Hepatocyte (in vitro differentiated cells): ENCODE data around the gene TSPYL1. TPM values are rescaled to one million over a fixed set of nuclear protein-coding genes. Genes with fewer than 3 reads are reported as not detected.

Experiments
- DNase-seq: peaks from one replicate; pipeline ENCODE4 v3.0.0-alpha.2; 2016; ENCODE audit warnings: low spot score
- H2AFZ ChIP-seq: fragments of 200-600 bp; sonication (generic); 2 replicates; pipeline ENCODE4 v1.6.0; 2016; ENCODE audit warnings: antibody characterized with exemption, mild to moderate bottlenecking
- H3K27ac ChIP-seq: fragments of 200-600 bp; sonication (generic); 2 replicates; pipeline ENCODE4 v1.5.1; 2016; ENCODE audit warnings: mild to moderate bottlenecking
- H3K27me3 ChIP-seq: fragments of 200-600 bp; sonication (generic); 2 replicates; pipeline ENCODE4 v1.6.1; 2016
- H3K36me3 ChIP-seq: fragments of 200-600 bp; sonication (generic); replicated peaks from 2 replicates; pipeline ENCODE4 v1.5.1; 2016; ENCODE audit warnings: low read depth; ENCODE audit not compliant: insufficient read depth
- H3K4me1 ChIP-seq: fragments of 200-600 bp; sonication (generic); 2 replicates; pipeline ENCODE4 v1.5.1; 2016; ENCODE audit warnings: mild to moderate bottlenecking, moderate library complexity; ENCODE audit not compliant: insufficient read depth
- H3K4me2 ChIP-seq: fragments of 200-600 bp; sonication (generic); 2 replicates; pipeline ENCODE4 v1.6.0; 2016
- H3K4me3 ChIP-seq: fragments of 200-600 bp; sonication (generic); 2 replicates; pipeline ENCODE4 v1.5.1; 2016; ENCODE audit warnings: mild to moderate bottlenecking
- H3K79me2 ChIP-seq: fragments of 200-600 bp; sonication (generic); 2 replicates; pipeline ENCODE4 v1.6.0; 2017; ENCODE audit warnings: mild to moderate bottlenecking
- H3K9me2 ChIP-seq: fragments of 200-600 bp; sonication (generic); replicated peaks from 2 replicates; pipeline ENCODE4 v1.6.0; 2017; ENCODE audit warnings: mild to moderate bottlenecking; ENCODE audit not compliant: insufficient read depth
- H3K9me3 ChIP-seq: fragments of 200-600 bp; sonication (generic); 2 replicates; pipeline ENCODE4 v1.5.1; 2016; ENCODE audit warnings: low read depth, mild to moderate bottlenecking
- H4K20me1 ChIP-seq: fragments of 200-600 bp; sonication (generic); 2 replicates; pipeline ENCODE4 v1.6.0; 2016; ENCODE audit warnings: mild to moderate bottlenecking; ENCODE audit not compliant: insufficient read depth, poor library complexity, severe bottlenecking
- EZH2 ChIP-seq: fragments of 200-600 bp; sonication (generic); IDR thresholded peaks from 2 replicates; pipeline ENCODE4 v1.6.1; 2016; ENCODE audit warnings: antibody characterized with exemption, mild to moderate bottlenecking, borderline replicate concordance
- EZH2phosphoT487 ChIP-seq: fragments of 200-600 bp; sonication (generic); IDR thresholded peaks from one replicate; pipeline ENCODE4 v1.6.1; 2018; ENCODE audit warnings: antibody characterized with exemption, mild to moderate bottlenecking, low read depth, moderate library complexity; ENCODE audit not compliant: unreplicated experiment, severe bottlenecking
- WGBS: methylation state at CpG from one replicate; pipeline ENCODE4 v1.1.6; 2016; ENCODE audit warnings: low lambda C conversion rate; ENCODE audit errors: missing lambda C conversion rate; 5-methylcytosine and 5-hydroxymethylcytosine counted together
- polyA plus RNA-seq: library from polyadenylated mRNA; unstranded; fragments of >200 nt; fragmentation: Nextera tagmentation; extraction: Ambion mirVana; gene quantifications from 2 replicates; pipeline ENCODE4 v1.2.1, GENCODE V29; 2016
- total RNA-seq: library from RNA; depleted of rRNA; stranded (reverse); fragments of >200 nt; gene quantifications from 2 replicates; pipeline ENCODE4 v1.2.3, GENCODE V29; 2014
- TF ChIP-seq, protein P1 (sequence below): fragments of 200-600 bp; sonication (generic); IDR thresholded peaks from 2 replicates; pipeline ENCODE4 v1.5.1; 2016; ENCODE audit warnings: antibody characterized with exemption, mild to moderate bottlenecking; ENCODE audit not compliant: poor library complexity

Gene TSPYL1
- total and polyA plus RNA-seq, 2 experiments from 2014 or later = 32.1 to 85.0 TPM

DNA sequence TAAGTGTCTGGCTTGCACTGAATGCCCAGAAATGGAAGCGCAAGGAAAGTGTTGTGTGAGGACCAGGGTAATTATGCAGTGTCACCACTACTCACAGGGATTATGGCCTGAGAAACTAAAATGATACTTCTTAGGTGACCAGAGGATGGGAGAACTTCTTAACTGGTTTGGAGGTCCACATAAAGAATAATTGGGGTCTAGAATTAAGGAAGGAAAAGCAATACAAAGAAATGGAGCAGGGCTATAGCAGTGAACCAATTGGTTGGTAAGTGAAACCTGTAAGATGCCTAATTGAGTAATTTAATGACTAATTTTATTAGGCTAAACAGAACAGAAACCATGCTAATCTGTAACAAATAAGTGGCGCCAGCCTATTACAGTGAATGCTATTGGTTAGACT is 31.2 kb downstream of the TSPYL1 start:
- Histone ChIP-seq H3K36me3 (no peaks in the 10 kb centered on the region), H3K4me2 (no peak overlapping the region), H2AFZ (no peak overlapping the region), H3K9me3 (no peaks in the 10 kb centered on the region), H3K79me2 (peaks cover 51% of the 10 kb centered on the region), H3K4me1 (peaks cover 31% of the 10 kb centered on the region), H3K27me3 (no peaks in the 10 kb centered on the region), H4K20me1 (no peaks in the 10 kb centered on the region), H3K9me2 (no peaks in the 10 kb centered on the region), H3K27ac (no peak overlapping the region), H3K4me3 (no peak overlapping the region)
- no peak for DNase-seq
- WGBS = 94% methylated on average over 2 of the region's 2 CpGs
- TF ChIP-seq EZH2 = no peak
- TF ChIP-seq, protein P1, sequence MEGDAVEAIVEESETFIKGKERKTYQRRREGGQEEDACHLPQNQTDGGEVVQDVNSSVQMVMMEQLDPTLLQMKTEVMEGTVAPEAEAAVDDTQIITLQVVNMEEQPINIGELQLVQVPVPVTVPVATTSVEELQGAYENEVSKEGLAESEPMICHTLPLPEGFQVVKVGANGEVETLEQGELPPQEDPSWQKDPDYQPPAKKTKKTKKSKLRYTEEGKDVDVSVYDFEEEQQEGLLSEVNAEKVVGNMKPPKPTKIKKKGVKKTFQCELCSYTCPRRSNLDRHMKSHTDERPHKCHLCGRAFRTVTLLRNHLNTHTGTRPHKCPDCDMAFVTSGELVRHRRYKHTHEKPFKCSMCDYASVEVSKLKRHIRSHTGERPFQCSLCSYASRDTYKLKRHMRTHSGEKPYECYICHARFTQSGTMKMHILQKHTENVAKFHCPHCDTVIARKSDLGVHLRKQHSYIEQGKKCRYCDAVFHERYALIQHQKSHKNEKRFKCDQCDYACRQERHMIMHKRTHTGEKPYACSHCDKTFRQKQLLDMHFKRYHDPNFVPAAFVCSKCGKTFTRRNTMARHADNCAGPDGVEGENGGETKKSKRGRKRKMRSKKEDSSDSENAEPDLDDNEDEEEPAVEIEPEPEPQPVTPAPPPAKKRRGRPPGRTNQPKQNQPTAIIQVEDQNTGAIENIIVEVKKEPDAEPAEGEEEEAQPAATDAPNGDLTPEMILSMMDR = no peak
- no peak for TF ChIP-seq EZH2phosphoT487

DNA sequence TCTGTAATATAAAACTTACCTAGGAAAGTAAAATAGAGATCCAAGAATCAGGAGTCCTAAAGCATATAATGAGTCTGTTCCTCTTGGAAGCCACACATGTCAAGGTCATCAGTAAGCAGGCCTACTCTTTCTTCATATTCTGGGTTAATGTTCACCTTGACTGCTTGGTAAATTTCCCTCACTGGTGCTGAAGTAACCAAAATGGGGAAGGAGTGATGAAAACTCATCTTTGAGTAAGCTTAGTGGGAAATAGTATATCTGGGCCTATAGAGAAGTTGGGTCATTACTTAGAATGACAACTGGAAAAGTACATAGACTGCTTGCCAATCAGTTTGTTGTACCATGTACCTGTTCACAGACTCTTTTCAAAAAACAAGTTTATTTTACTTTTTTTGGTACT is 32.4 kb downstream of the TSPYL1 start:
- Histone ChIP-seq H3K9me3 (no peaks in the 10 kb centered on the region), H3K4me1 (peaks cover 22% of the 10 kb centered on the region), H3K4me2 (no peak overlapping the region), H4K20me1 (no peaks in the 10 kb centered on the region), H3K9me2 (no peaks in the 10 kb centered on the region), H3K79me2 (peaks cover 38% of the 10 kb centered on the region), H3K36me3 (no peaks in the 10 kb centered on the region), H3K4me3 (no peak overlapping the region), H3K27ac (no peak overlapping the region), H3K27me3 (no peaks in the 10 kb centered on the region), H2AFZ (no peak overlapping the region)
- TF ChIP-seq EZH2phosphoT487 (no peak), EZH2 (no peak)
- TF ChIP-seq, protein P1 = no peak
- no peak for DNase-seq

DNA sequence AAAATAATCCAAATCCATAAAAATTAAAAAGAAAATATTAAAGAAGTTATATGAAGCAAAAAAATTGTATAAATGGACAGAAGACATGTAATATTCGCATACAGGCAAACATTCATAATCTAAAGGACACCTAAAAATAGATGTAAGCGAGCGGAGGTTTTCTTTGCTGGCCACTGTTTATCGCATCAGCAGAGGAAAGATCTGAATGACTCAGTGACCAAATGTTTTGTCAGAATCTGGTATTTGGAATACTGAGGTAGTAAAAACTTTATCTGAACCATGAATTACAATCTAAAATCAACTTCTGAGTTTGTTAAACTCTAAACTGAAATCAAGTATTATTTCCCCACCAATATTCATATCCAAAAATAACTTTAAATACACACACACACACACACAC is 33.6 kb downstream of the TSPYL1 start:
- Histone ChIP-seq H3K36me3 (no peaks in the 10 kb centered on the region), H3K4me2 (no peak overlapping the region), H4K20me1 (no peaks in the 10 kb centered on the region), H3K27ac (no peak overlapping the region), H3K4me1 (peaks cover 12% of the 10 kb centered on the region), H3K27me3 (no peaks in the 10 kb centered on the region), H3K9me3 (no peaks in the 10 kb centered on the region), H3K9me2 (no peaks in the 10 kb centered on the region), H3K4me3 (no peak overlapping the region), H3K79me2 (peaks cover 27% of the 10 kb centered on the region), H2AFZ (no peak overlapping the region)
- WGBS = 82% methylated on average over 4 of the region's 4 CpGs
- TF ChIP-seq EZH2phosphoT487 (no peak), EZH2 (no peak)
- TF ChIP-seq, protein P1 = no peak
- DNase-seq = no peak

DNA sequence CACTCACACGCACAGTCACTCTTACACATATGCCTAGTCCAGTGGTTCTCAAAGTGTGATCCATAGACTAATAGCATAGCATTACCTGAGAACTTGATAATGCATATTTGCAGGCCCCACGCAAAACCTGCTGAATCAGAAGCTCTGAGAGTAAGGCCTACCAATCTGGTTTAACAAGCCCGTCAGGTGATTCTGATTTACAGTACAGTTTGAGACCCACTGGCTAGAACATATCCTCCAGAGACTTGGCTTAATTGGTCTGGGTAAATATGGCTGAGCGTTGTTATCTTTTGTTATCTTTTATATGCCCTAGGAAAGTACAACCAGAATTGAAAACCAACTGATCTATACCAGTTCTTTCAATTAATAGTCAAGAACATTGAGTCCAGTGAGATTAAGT is 35.4 kb downstream of the TSPYL1 start:
- H3K27ac ChIP-seq = peak overlapping the region; percentile 33
- no peak overlapping the region for H3K4me3 ChIP-seq
- H3K4me2 ChIP-seq = no peak overlapping the region
- TF ChIP-seq EZH2 (no peak), EZH2phosphoT487 (no peak)
- TF ChIP-seq, protein P1 = no peak
- H3K36me3 ChIP-seq = no peaks in the 10 kb centered on the region
- H3K27me3 ChIP-seq = no peaks in the 10 kb centered on the region
- peak; percentile 37 for DNase-seq
- no peaks in the 10 kb centered on the region for H3K9me3 ChIP-seq
- WGBS = 64% methylated on average over 4 of the region's 4 CpGs
- peaks cover 4% of the 10 kb centered on the region for H3K4me1 ChIP-seq
- H3K9me2 ChIP-seq = no peaks in the 10 kb centered on the region
- H2AFZ ChIP-seq = no peak overlapping the region
- H4K20me1 ChIP-seq = no peaks in the 10 kb centered on the region
- H3K79me2 ChIP-seq = peaks cover 10% of the 10 kb centered on the region
